ENCODE results near the gene ARHGAP25.
A peak's percentile ranks its signal among the peaks of the same experiment; 100 is the strongest.

Gene ARHGAP25

DNA sequence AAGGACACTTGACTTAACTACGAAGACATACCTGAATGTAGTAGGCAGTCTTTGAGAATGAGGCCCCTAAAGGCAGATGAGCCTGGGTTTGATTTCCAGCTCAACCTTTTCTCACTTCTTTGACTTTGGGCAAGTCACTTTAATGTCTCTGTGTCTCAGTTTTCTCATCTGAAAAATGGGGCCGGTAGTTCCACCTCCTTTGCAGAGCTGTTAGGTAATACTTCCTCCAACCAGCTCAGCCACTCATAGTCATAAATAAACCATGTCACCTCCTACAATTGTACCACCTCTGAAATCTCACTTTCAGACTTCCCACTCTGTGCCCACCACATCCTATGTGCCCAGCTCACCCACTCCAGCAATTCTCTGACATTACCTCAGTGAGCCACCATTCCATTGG is 10.4 kb downstream of the ARHGAP25 start:
- no peak for DNase-seq

DNA sequence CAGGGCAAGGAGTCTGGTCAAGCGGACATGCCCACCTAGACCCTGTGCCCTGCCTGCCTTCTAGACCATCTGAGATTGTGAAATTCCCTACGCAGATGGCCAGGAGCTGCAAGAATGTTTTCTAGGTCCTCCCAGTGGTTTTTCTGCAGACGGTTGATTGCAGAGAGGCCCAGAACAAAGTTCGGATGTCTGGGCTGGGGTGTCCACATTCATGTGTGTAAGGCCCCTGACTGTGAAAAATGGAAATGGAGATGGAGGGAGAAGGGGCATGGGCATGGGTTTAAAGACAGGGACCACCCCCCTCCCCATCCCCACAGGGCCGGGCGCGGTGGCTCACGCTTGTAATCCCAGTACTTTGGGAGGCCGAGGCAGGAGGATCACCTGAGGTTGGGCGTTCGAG is 11.8 kb downstream of the ARHGAP25 start:
- no peak for DNase-seq

- no peak for DNase-seq
Measured at GRCh38 chr2:68747413-68747812, 12.8 kb downstream of the ARHGAP25 start.

DNA sequence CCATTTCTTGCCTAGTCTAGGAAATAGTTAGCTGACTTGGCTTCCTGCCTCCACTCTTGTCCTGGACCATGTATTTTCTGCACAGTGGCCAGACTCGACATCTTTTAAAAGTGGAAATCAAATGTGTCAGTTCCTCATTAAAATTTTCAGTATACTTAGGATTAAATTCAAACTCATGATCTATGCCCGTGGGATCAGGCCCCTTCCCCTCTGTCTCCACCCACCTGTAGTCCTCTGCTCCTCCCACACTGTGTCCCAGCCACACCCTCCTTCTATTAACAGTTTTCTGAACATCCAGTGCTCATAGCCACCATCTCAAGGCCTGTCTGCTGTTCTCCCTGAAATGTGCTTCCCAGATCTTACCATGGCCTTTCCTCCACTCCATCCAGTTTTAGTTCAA is 13.3 kb downstream of the ARHGAP25 start:
- no peak for DNase-seq

DNA sequence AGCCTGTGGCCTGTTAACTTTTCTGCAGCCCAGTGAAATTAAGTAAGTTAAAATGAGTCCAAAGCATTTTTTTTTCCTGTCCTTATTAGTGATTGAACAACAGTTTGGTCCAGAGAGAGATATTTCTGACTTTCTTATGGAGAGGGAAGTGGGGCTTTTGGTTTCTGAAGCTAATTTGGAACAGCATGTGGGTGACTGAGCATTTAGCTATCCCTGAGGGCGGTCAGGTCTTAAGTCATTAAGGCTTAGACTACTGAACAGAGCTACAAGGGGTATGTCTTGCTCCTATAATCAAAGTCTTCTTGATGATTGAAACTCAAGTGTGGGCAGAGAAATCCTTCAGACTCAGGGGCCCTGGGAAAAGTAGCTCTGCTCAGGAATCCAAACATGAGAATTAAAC is 14.0 kb downstream of the ARHGAP25 start:
- no peak for DNase-seq

DNA sequence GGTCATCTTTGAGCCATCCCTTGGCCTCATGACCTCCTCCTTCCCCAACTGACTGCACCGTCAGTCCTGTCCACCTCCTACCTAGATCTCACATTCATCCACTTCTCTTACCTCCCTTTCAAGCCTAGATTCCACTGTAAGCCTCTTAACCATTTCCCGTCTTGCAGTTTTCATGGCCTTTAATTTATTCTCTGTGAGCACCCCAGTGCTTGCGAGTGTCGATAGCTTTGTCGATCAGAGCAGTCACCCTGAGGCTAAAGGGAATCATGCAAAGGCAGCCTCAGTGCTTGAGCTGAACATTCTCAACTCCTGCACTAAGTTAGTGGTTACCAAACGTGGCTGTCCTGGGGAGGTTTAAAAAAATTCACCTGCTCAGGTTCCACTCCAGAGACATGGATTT is 14.7 kb downstream of the ARHGAP25 start:
- DNase-seq: no peak

DNA sequence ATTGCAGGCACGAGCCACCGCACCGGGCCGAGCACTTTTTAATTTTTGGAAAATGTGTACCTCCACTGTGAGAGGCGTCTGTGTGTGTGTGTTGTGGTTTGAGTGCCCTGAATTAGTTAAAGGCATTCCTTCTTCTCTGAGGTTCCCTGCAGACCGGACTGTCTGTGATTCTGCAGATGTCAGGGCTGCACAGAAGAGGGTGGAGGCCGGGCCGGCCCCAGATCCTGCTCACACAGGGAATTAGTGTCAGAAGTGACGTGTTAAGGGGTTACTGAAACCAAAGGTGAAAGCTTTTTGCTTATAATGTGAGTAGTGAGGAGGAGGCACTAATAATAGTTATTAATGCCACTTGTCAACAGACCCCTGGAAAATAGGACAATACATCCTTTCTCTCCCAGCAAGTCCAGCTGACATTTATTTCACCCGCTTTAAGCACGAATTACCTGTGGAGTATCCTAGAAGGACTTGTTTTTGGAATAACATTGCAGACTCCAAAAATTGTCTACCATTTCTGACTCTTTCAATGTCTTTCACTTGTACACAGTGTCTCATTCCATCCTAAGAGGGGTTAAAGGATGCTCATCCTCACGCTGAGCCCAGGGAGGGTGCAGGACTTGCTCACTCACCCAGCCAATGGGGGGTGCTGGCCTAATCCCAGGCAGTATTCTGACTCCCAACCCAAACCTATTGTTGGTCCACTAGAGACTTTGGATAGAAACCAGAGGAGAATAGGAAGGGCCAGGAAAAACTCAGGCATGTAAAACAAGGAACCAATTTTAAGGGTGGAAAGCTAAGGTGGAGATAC is 16.2 kb downstream of the ARHGAP25 start:
- DNase-seq: no peak

DNA sequence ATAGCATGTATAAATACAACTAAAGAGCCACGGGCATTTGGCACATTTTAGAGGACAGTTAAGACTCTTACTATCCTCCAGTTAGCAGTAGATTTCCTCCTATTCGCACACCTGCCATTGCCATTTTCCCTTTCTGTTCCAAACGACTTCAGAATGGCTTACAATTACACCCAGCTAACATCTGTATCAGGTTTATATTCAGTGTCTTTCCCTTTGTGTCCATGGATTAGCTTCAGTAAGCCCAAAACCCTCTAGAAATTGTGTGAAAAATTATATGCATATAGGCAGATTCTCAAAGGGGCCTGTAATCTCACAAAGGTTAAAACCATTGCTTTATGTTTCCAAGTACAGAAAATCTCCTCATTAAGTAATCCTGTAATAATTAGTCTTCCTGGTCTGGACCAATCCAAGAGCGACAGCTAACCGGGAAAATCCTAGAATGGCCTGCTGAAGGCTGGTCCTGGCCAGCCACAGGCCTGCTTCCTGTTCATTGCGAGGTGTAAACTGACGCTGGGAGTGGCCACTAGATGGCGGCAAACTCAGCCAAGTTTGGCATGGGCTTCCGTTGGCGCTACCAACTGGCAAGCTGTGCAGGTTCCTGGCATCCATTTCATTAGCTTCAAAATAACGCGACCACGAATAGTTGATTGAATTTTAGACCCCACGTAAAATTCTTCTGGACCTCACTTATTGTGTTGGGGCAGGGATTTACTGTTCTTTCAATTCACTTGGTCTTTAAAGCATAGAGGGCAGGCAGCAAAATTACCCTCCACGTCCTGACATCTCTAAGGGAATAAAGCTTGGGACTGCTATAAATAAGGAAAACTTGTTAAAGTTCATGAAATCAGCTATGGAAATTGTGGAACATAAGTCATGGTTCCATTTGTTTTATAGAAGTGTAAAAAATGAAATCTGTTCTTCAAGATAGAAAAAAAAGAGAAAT is 17.1 kb downstream of the ARHGAP25 start:
- DNase-seq: peak; percentile 54

- DNase-seq: no peak
Measured at GRCh38 chr2:68753318-68753717, 18.7 kb downstream of the ARHGAP25 start.

- DNase-seq: no peak
Measured at GRCh38 chr2:68755071-68755470, 20.5 kb downstream of the ARHGAP25 start.

DNA sequence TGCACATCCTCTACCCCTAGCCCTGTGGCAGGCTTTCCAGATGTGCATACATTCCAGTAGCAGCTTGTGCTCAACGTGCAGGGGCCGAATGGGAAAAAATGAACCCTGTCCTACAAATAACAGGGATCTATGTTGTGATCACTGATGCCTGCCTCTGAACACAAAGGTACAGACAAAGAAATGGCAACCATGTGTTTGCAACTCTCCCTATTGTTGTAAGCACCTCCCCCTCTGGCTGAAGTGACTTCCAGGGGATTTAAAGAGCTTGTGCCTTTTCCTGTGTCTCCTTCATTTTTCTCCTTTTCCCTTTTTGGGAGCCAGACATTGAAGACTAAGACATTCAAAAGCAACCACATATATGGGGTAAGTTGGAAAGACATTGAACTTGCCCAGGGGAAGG is 21.6 kb downstream of the ARHGAP25 start:
- DNase-seq: no peak

GRCh38 chr2:68757081-68757480 is 22.5 kb downstream of the ARHGAP25 start:
- no peak for DNase-seq

- no peak for DNase-seq
Measured at GRCh38 chr2:68762100-68762499, 27.5 kb downstream of the ARHGAP25 start.

GRCh38 chr2:68762665-68763064 is 28.1 kb downstream of the ARHGAP25 start:
- DNase-seq: no peak

DNA sequence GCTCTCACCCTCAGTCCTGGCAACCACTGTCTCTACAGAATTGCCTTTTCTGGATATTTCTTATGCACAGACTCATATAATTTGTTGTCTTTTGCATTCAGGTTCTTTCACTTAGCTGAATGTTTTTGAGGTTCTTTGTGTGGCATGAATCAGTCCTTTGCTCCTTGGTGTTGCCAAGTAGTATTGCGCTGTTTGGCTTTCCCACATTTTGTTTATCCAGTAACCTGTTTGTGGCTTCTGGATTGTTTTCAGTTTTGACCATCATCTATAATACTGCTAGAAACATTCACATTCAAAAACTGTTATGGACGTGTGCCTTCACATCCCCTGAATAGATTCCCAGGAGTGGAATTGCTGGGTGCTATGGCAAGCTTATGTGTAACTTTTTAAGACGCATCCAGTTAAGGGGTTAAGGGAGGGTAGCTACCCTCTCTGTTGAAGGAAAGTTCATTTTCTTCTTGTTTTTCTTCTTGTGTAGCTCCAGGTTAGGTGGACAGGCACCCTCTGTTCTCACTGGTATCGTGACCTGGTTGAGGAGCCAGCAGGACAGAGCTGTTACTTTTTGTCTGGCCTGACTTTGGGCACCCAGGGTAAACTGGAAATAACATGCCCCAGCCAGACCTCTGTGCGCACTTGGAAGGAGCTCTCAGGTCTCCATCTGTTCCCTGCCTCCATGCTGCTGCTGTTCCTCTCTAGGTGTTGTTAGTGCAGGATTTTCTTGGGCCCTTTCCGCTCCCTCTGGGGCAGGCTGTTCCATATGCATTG is 29.6 kb downstream of the ARHGAP25 start:
- no peak for DNase-seq

- no peak for DNase-seq
Measured at GRCh38 chr2:68764806-68765311, 30.2 kb downstream of the ARHGAP25 start.

GRCh38 chr2:68765739-68766375 is 31.2 kb downstream of the ARHGAP25 start:
- DNase-seq: no peak

DNA sequence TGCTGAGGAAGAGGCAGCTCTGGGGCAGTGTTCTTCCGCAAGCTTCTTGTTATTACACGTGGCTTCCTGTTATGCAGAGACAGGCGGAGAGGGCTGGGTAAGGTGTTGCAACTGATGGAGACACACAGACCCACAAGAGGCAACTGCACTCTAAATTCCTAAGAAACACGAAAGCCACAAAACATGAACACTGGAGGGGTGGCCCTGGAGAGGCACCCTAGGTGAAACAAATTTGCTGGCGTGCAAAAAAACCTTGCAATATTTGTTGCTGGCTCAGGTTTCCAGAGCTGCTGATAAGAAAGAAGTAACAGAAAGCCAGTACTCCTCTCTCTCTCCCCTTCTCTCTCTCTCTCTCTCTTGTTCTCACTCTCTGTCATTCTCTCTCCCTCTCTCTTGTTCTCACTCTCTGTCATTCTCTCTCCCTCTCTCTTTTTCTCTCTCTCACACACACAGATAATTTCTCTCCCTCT is 31.8 kb downstream of the ARHGAP25 start:
- DNase-seq: no peak

DNA sequence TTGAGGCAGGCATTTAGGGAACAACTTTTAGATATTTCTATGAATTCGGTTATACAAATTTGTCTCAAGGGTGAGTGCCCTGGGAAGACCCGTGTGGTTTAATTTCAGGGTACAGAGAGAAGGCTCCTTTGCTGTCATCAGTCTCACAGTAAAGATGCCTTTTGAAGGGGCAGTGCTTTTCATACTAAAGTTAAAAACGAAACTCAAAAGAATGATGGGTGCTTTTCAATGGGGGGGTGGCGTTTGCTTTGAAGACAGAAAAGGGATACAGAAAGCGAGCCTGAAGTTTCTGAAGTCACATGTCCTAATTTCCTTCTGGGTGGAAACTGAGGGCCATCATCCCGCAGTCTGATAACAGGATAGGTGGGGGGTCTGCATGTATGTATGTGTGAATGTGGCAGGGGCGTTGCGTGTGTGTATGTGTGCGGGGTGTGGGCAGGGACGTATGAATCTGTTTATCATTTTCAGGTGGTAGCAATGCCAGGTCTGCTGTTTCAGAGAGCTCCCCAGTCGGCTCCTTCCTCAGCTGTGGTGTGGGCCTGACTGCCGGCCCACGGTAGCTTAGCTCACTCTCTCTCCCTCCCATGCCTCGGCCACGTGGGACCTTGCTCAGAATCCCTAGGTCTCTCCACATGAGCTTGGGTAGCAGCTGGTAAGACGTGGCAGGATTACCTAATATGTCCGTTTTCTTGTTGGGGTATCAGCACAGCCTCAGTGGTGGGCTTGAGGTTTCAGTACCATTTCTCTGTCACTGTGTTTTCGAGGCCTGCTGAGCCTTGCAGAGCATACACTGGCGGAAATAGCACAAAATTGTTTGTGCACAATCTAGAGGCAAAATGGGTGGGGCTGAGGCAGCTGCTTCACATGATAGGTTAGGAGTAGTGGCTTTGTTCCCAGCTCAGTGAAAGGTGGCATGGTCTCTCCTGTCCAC is 32.7 kb downstream of the ARHGAP25 start:
- no peak for DNase-seq

DNA sequence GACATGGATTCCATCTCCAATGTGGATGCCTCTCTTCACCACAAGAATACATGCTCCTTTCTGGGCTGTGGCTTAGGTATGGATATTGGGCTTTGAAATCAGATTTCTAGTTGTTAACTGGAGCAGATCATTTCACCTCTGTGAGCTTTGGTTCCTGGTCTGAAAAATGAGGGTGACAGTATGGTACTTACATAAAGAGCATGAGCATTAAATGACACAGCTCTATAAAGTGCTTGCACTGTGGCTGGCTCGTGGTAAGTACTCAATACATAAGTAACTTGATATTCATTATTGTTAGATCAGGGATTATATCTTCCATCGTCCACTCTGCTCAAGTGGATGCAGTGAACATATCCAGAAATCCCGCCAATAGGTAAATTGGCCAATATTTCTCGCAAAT is 33.4 kb downstream of the ARHGAP25 start:
- no peak for DNase-seq

DNA sequence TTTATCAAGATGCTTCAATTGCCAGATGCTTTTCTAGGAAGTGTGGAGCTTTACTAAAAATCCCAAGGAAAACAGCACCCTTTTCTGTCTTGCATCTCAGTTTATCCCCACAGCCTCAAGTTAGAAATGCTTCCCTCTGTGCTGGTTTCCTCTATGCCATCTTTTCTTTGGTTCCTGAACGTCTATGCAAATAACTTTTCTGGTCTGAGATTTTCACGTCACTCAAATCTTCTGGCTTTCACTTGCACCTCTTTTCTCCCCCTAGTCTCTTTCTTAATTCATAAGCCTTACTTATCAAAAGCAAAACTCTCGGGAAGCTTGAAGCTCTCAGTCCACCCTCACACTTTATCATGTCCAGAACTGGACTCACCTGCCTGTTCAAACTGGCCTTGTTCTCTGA is 33.9 kb downstream of the ARHGAP25 start:
- DNase-seq: no peak
